ENCODE data around the gene RFC2. TPM values are rescaled to one million over a fixed set of nuclear protein-coding genes. Genes with fewer than 3 reads are reported as not detected.

RFC2 gene
- polyA plus RNA-seq, 1 of the 3 experiments (the other 2 are of a cell fraction) = 31.2 TPM

DNA sequence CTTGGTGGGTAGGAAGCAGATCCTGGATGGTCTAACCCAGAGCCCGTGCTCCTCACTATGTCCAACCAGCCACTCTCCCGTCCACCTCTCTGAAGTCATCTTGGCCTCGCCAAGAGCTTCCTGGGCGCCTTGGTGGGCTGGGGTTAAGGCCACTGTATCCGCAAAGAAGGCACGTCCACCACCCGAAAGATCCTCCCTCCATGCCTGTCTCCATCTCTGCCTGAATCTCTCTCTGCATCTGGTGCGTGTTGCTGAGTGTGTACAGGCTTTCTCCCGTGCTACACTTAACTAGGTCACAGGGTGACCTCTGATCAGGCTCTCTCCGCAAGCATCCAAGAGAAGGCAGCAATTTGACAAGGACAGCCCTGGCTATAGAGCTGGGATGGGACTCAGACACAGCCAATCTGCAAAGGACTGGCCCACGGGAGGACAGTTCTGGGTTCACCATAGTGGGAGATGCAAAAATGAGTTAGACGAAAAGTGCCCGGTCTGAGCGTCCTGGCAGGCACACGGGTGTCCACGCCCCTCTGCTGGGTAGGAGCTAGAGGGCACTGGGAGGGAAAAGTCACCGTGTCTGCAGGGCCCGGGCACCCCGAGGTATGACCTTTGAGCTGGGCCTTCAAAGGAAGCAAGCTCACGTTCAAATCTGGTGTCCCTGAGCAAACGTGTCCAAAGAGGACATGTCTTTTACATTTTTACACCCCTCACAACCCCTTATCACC is 9.4 kb upstream of the RFC2 start:
- Histone ChIP-seq H3K27ac (ENCODE audit: low read depth in 2 of 2, low read length in 1 of 2) (no peak overlapping the region), H2AFZ (ENCODE audit: low read depth) (no peak overlapping the region), H3K9me3 (no peaks in the 10 kb centered on the region), H4K20me1 (ENCODE audit: insufficient read depth) (no peaks in the 10 kb centered on the region), H3K4me2 (no peak overlapping the region), H3K79me2 (ENCODE audit: insufficient read depth) (no peaks in the 10 kb centered on the region), H3K9ac (no peak overlapping the region), H3K4me1 (ENCODE audit: control insufficient read depth in 1 of 2, insufficient read depth in 2 of 2, low read depth in 1 of 2, low read length in 1 of 2) (no peaks in the 10 kb centered on the region), H3F3A (replicated peaks; ENCODE audit: insufficient read depth) (peaks cover 12% of the 10 kb centered on the region), H3K4me3 (ENCODE audit: low read depth in 2 of 2, low read length in 1 of 2) (no peak overlapping the region), H3K36me3 (replicated peaks in 1 of 2; ENCODE audit: control insufficient read depth in 1 of 2, insufficient read depth in 2 of 2, low read length in 1 of 2) (no peaks in the 10 kb centered on the region), H3K9me2 (no peaks in the 10 kb centered on the region), H3K27me3 (ENCODE audit: insufficient read depth) (no peaks in the 10 kb centered on the region)
- no peak for DNase-seq
- no peak for TF ChIP-seq ELF1 (IDR thresholded peaks at IDR 0.05)
- TF ChIP-seq USF1 (IDR thresholded peaks at IDR 0.05; ENCODE audit: borderline replicate concordance, low read depth) = no peak
- no peak for TF ChIP-seq JUND (IDR thresholded peaks at IDR 0.05)
- TF ChIP-seq, protein P1, sequence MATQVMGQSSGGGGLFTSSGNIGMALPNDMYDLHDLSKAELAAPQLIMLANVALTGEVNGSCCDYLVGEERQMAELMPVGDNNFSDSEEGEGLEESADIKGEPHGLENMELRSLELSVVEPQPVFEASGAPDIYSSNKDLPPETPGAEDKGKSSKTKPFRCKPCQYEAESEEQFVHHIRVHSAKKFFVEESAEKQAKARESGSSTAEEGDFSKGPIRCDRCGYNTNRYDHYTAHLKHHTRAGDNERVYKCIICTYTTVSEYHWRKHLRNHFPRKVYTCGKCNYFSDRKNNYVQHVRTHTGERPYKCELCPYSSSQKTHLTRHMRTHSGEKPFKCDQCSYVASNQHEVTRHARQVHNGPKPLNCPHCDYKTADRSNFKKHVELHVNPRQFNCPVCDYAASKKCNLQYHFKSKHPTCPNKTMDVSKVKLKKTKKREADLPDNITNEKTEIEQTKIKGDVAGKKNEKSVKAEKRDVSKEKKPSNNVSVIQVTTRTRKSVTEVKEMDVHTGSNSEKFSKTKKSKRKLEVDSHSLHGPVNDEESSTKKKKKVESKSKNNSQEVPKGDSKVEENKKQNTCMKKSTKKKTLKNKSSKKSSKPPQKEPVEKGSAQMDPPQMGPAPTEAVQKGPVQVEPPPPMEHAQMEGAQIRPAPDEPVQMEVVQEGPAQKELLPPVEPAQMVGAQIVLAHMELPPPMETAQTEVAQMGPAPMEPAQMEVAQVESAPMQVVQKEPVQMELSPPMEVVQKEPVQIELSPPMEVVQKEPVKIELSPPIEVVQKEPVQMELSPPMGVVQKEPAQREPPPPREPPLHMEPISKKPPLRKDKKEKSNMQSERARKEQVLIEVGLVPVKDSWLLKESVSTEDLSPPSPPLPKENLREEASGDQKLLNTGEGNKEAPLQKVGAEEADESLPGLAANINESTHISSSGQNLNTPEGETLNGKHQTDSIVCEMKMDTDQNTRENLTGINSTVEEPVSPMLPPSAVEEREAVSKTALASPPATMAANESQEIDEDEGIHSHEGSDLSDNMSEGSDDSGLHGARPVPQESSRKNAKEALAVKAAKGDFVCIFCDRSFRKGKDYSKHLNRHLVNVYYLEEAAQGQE (IDR thresholded peaks at IDR 0.05; ENCODE audit: low read depth, low read length) = peak; percentile 46; the same call in 1 of the 2 replicates
- ChIA-PET POLR2A (no interaction called here), CTCF (interaction anchor here (0.6 to 2.4 kb wide), 4 partner anchors 12 to 138 kb away, joined by 3 to 11 read pairs (median 4); no protein-coding TSS in a partner anchor)
- 83% methylated on average over 21 of the region's 21 CpGs for WGBS (ENCODE audit: low lambda C conversion rate)

DNA sequence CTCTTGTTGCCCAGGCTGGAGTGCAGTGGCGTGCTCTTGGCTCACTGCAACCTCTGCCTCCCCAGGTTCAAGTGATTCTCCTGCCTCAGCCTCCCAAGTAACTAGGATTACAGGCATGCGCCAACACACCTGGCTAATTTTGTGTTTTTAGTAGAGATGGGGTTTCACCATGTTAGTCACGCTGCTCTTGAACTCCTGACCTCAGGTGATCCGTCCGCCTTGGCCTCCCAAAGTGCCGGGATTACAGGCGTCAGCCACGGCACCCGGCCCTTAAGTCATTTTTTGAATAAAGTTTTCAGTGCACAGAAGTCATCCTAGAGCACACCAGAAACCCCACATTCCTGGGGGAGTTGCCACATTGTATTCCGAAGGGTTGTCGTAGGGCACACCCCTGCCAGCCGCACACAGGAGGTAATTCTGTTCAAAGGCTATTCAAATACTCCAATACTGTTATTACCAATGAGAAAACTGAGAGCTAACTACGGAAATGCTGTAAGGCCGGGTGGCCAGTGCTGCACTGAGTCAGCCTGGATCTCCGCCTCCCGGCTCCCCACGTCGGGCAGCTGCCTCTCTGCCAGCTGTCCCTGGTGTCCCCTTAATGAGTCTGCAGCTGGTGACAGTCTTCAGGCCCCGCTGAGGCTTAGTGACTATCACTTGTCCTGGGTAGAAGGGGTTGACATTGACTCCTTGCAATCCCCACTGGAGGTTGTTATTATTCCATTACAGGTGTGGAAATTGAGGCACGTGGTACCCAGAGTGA is 8.6 kb upstream of the RFC2 start:
- Histone ChIP-seq H3K4me1 (ENCODE audit: control insufficient read depth in 1 of 2, insufficient read depth in 2 of 2, low read depth in 1 of 2, low read length in 1 of 2) (no peaks in the 10 kb centered on the region), H3K4me2 (no peak overlapping the region), H3K27ac (ENCODE audit: low read depth in 2 of 2, low read length in 1 of 2) (no peak overlapping the region), H3K9me2 (no peaks in the 10 kb centered on the region), H3K9ac (no peak overlapping the region), H3K27me3 (ENCODE audit: insufficient read depth) (no peaks in the 10 kb centered on the region), H3F3A (replicated peaks; ENCODE audit: insufficient read depth) (peaks cover 8% of the 10 kb centered on the region), H3K9me3 (no peaks in the 10 kb centered on the region), H3K79me2 (ENCODE audit: insufficient read depth) (no peaks in the 10 kb centered on the region), H3K36me3 (replicated peaks in 1 of 2; ENCODE audit: control insufficient read depth in 1 of 2, insufficient read depth in 2 of 2, low read length in 1 of 2) (no peaks in the 10 kb centered on the region), H3K4me3 (ENCODE audit: low read depth in 2 of 2, low read length in 1 of 2) (no peak overlapping the region), H4K20me1 (ENCODE audit: insufficient read depth) (no peaks in the 10 kb centered on the region), H2AFZ (ENCODE audit: low read depth) (no peak overlapping the region)
- WGBS (ENCODE audit: low lambda C conversion rate) = 92% methylated on average over 14 of the region's 20 CpGs
- ChIA-PET POLR2A (no interaction called here), CTCF (interaction anchor here (1.4 to 2.4 kb wide), 2 partner anchors 13 to 138 kb away, joined by 4 to 11 read pairs; no protein-coding TSS in a partner anchor)
- TF ChIP-seq, protein P1 (IDR thresholded peaks at IDR 0.05; ENCODE audit: low read depth, low read length) = no peak
- TF ChIP-seq ELF1 (IDR thresholded peaks at IDR 0.05) = no peak
- TF ChIP-seq USF1 (IDR thresholded peaks at IDR 0.05; ENCODE audit: borderline replicate concordance, low read depth) = no peak
- DNase-seq = no peak
